Measurements from ENCODE around the gene TRIM37. TPM values are rescaled to one million over a fixed set of nuclear protein-coding genes. Genes with fewer than 3 reads are reported as not detected.

Gene TRIM37
- total RNA-seq, 1 donor from 2014 or later: 86.4 TPM

GRCh38 chr17:59074494-59074893 lies 32.2 kb downstream of the TRIM37 start:
- Mint-ChIP-seq H3K36me3 (peaks cover 15% of the 10 kb centered on the region), H3K27ac (no peak overlapping the region), H3K4me3 (no peak overlapping the region), H3K27me3 (ENCODE audit: insufficient read depth, low read depth) (no peaks in the 10 kb centered on the region), H3K4me1 (no peaks in the 10 kb centered on the region), H3K9me3 (no peaks in the 10 kb centered on the region)
- no peaks in the 10 kb centered on the region for H4K20me1 ChIP-seq (ENCODE audit: low read depth)
- no peak overlapping the region for H2AFZ ChIP-seq (replicated peaks)
- no peak overlapping the region for H3K4me2 ChIP-seq
- no peaks in the 10 kb centered on the region for H3K9me3 ChIP-seq (ENCODE audit: low read depth)
- no peak for TF ChIP-seq EZH2 (IDR thresholded peaks at IDR 0.05)
- no peak for TF ChIP-seq EZH2phosphoT487 (IDR thresholded peaks at IDR 0.05)
- TF ChIP-seq CTCF (IDR thresholded peaks at IDR 0.05): no peak
- no peaks in the 10 kb centered on the region for H3F3A ChIP-seq (ENCODE audit: low read depth)
- no peaks in the 10 kb centered on the region for H3K4me1 ChIP-seq
- H3K27ac ChIP-seq: no peak overlapping the region
- DNase-seq (ENCODE audit: low spot score): no peak
- H3K36me3 ChIP-seq: peaks cover 13% of the 10 kb centered on the region
- H3K9ac ChIP-seq: no peak overlapping the region
- no peaks in the 10 kb centered on the region for H3K79me2 ChIP-seq (ENCODE audit: low read depth)
- H3K4me3 ChIP-seq: no peak overlapping the region
- no peaks in the 10 kb centered on the region for H3K27me3 ChIP-seq

GRCh38 chr17:59073972-59074371 lies 32.7 kb downstream of the TRIM37 start:
- no peak overlapping the region for H2AFZ ChIP-seq (replicated peaks)
- no peak for DNase-seq (ENCODE audit: low spot score)
- Mint-ChIP-seq H3K27ac (no peak overlapping the region), H3K27me3 (ENCODE audit: insufficient read depth, low read depth) (no peaks in the 10 kb centered on the region), H3K36me3 (peaks cover 15% of the 10 kb centered on the region), H3K4me3 (no peak overlapping the region), H3K9me3 (no peaks in the 10 kb centered on the region), H3K4me1 (no peaks in the 10 kb centered on the region)
- H3K27me3 ChIP-seq: no peaks in the 10 kb centered on the region
- H3K27ac ChIP-seq: no peak overlapping the region
- H3F3A ChIP-seq (ENCODE audit: low read depth): no peaks in the 10 kb centered on the region
- TF ChIP-seq CTCF (IDR thresholded peaks at IDR 0.05): no peak
- TF ChIP-seq EZH2phosphoT487 (IDR thresholded peaks at IDR 0.05): no peak
- TF ChIP-seq EZH2 (IDR thresholded peaks at IDR 0.05): no peak
- no peaks in the 10 kb centered on the region for H4K20me1 ChIP-seq (ENCODE audit: low read depth)
- H3K36me3 ChIP-seq: peaks cover 8% of the 10 kb centered on the region
- no peak overlapping the region for H3K9ac ChIP-seq
- H3K9me3 ChIP-seq (ENCODE audit: low read depth): no peaks in the 10 kb centered on the region
- H3K4me2 ChIP-seq: no peak overlapping the region
- H3K79me2 ChIP-seq (ENCODE audit: low read depth): no peaks in the 10 kb centered on the region
- H3K4me1 ChIP-seq: no peaks in the 10 kb centered on the region
- H3K4me3 ChIP-seq: no peak overlapping the region

- TF ChIP-seq EZH2phosphoT487 (IDR thresholded peaks at IDR 0.05) (no peak), CTCF (IDR thresholded peaks at IDR 0.05) (no peak), EZH2 (IDR thresholded peaks at IDR 0.05) (no peak)
- H3K9me3 ChIP-seq (ENCODE audit: low read depth): no peaks in the 10 kb centered on the region
- no peak for DNase-seq (ENCODE audit: low spot score)
- no peaks in the 10 kb centered on the region for H3K36me3 ChIP-seq
- no peaks in the 10 kb centered on the region for H3K79me2 ChIP-seq (ENCODE audit: low read depth)
- no peaks in the 10 kb centered on the region for H4K20me1 ChIP-seq (ENCODE audit: low read depth)
- peaks cover 12% of the 10 kb centered on the region for H3K36me3 Mint-ChIP-seq
- H3K9me3 Mint-ChIP-seq: no peaks in the 10 kb centered on the region
- H3K4me1 ChIP-seq: no peaks in the 10 kb centered on the region
- no peak overlapping the region for H3K27ac Mint-ChIP-seq
- H3K4me3 ChIP-seq: no peak overlapping the region
- no peaks in the 10 kb centered on the region for H3K27me3 Mint-ChIP-seq (ENCODE audit: insufficient read depth, low read depth)
- H3K9ac ChIP-seq: no peak overlapping the region
- H3K4me1 Mint-ChIP-seq: no peaks in the 10 kb centered on the region
- no peaks in the 10 kb centered on the region for H3K27me3 ChIP-seq
- H3K4me3 Mint-ChIP-seq: no peak overlapping the region
- H3K27ac ChIP-seq: no peak overlapping the region
- H3F3A ChIP-seq (ENCODE audit: low read depth): no peaks in the 10 kb centered on the region
- no peak overlapping the region for H3K4me2 ChIP-seq
- H2AFZ ChIP-seq (replicated peaks): no peak overlapping the region
These were observed 36.8 kb downstream of the TRIM37 start for GRCh38 chr17:59069856-59070255.
